Neural crest cell (in vitro differentiated cells): ENCODE data around the gene MT2A. TPM values are rescaled to one million over a fixed set of nuclear protein-coding genes. Genes with fewer than 3 reads are reported as not detected.

Source experiments
- DNase-seq: peaks from one replicate; pipeline ENCODE4 v3.0.0; 2021; ENCODE audit warnings: low read depth, mixed read lengths, low spot score
- H3K27ac Mint-ChIP-seq: one replicate; pipeline ENCODE4 v1.8.0; 2021; ENCODE audit warnings: mild to moderate bottlenecking, mixed read lengths; ENCODE audit not compliant: unreplicated experiment
- H3K27me3 Mint-ChIP-seq: 2 replicates; pipeline ENCODE4 v1.8.0; 2021; ENCODE audit warnings: low read depth, mild to moderate bottlenecking, mixed read lengths
- H3K36me3 Mint-ChIP-seq: 2 replicates; pipeline ENCODE4 v1.8.0; 2021; ENCODE audit warnings: low read depth, mild to moderate bottlenecking, mixed read lengths
- H3K4me1 Mint-ChIP-seq: 2 replicates; pipeline ENCODE4 v1.8.0; 2021; ENCODE audit warnings: mixed read lengths
- H3K4me3 Mint-ChIP-seq: one replicate; pipeline ENCODE4 v1.8.0; 2021; ENCODE audit warnings: mild to moderate bottlenecking, mixed read lengths
- H3K9me3 Mint-ChIP-seq: 2 replicates; pipeline ENCODE4 v1.8.0; 2021; ENCODE audit warnings: mixed read lengths
- CTCF ChIP-seq: fragments of 200-600 bp; sonication (generic); conservative IDR thresholded peaks from 2 replicates; pipeline ENCODE4 v1.5.0; 2021; ENCODE audit warnings: antibody characterized with exemption, mild to moderate bottlenecking
- total RNA-seq: library from RNA; stranded (reverse); gene quantifications from 2 replicates; pipeline ENCODE4 v1.2.1, GENCODE V29; 2021

Gene MT2A
- total RNA-seq, 1 donor from 2014 or later, result 11.6 TPM

- H3K4me1 Mint-ChIP-seq, result no peaks in the 10 kb centered on the region
- H3K4me3 Mint-ChIP-seq, result no peak overlapping the region
- H3K27me3 Mint-ChIP-seq, result peaks cover 89% of the 10 kb centered on the region
- DNase-seq, result no peak
- H3K9me3 Mint-ChIP-seq, result no peaks in the 10 kb centered on the region
- H3K36me3 Mint-ChIP-seq, result no peaks in the 10 kb centered on the region
- TF ChIP-seq CTCF, result no peak
- H3K27ac Mint-ChIP-seq, result no peak overlapping the region
These were observed 41.4 kb downstream of the MT2A start for GRCh38 chr16:56649820-56650219.

GRCh38 chr16:56651586-56651985, 43.2 kb downstream of the MT2A start, which contains the start of gene MT1B:
MT1B (plus strand) TSS chr16:56651886; CDS start chr16:56651954, 68 bp downstream.
- no peaks in the 10 kb centered on the region for H3K36me3 Mint-ChIP-seq
- no peaks in the 10 kb centered on the region for H3K4me1 Mint-ChIP-seq
- peak within 1 kb of the TSS; percentile 45 for H3K27ac Mint-ChIP-seq
- no peak for TF ChIP-seq CTCF
- H3K27me3 Mint-ChIP-seq, result peaks cover 83% of the 10 kb centered on the region
- no peak for DNase-seq
- no peaks in the 10 kb centered on the region for H3K9me3 Mint-ChIP-seq
- no peak within 1 kb of the TSS for H3K4me3 Mint-ChIP-seq

GRCh38 chr16:56652600-56652999, 44.2 kb downstream of the MT2A start:
- no peak for TF ChIP-seq CTCF
- no peak for DNase-seq
- Mint-ChIP-seq H3K9me3 (no peaks in the 10 kb centered on the region), H3K27me3 (peaks cover 83% of the 10 kb centered on the region), H3K27ac (no peak overlapping the region), H3K4me1 (no peaks in the 10 kb centered on the region), H3K36me3 (no peaks in the 10 kb centered on the region), H3K4me3 (no peak overlapping the region)

GRCh38 chr16:56653218-56653617, 44.8 kb downstream of the MT2A start:
- TF ChIP-seq CTCF, result no peak
- Mint-ChIP-seq H3K36me3 (no peaks in the 10 kb centered on the region), H3K4me1 (peaks cover 5% of the 10 kb centered on the region), H3K4me3 (no peak overlapping the region), H3K27ac (no peak overlapping the region), H3K27me3 (peaks cover 84% of the 10 kb centered on the region), H3K9me3 (no peaks in the 10 kb centered on the region)
- no peak for DNase-seq

GRCh38 chr16:56657555-56658326, 49.4 kb downstream of the MT2A start, which contains the start of gene MT1F:
MT1F (plus strand) TSS chr16:56657959; CDS start chr16:56658059, 100 bp downstream.
- no peak within 1 kb of the TSS for H3K27ac Mint-ChIP-seq
- H3K27me3 Mint-ChIP-seq, result peaks cover 87% of the 10 kb centered on the region
- peaks cover 3% of the 10 kb centered on the region for H3K36me3 Mint-ChIP-seq
- H3K4me3 Mint-ChIP-seq, result peak within 1 kb of the TSS; percentile 86
- DNase-seq, result peak; percentile 25
- no peak for TF ChIP-seq CTCF
- H3K9me3 Mint-ChIP-seq, result no peaks in the 10 kb centered on the region
- H3K4me1 Mint-ChIP-seq, result peaks cover 11% of the 10 kb centered on the region
